Thyroid gland (tissue), 4 donors: ENCODE data around the gene UBE2H.
"Not testable (repeated sequence)": the region's sequence is repeated elsewhere in the genome, so short reads cannot be mapped to it uniquely, and the experiment has no call there.

Source experiments
- CTCF ChIP-seq, 6 experiments: fragments of 200-600 bp in 3 of 6; fragments of 450-650 bp in 3 of 6; sonication (generic) in 3 of 6; IDR thresholded peaks; one replicate each; pipeline ENCODE4 v1.5.1; 2016 to 2019; ENCODE audit warnings: antibody characterized with exemption in 6 of 6, mild to moderate bottlenecking in 2 of 6, inconsistent platforms in 1 of 6, moderate library complexity in 1 of 6
- POLR2A ChIP-seq, 2 donors: fragments of 450-650 bp; IDR thresholded peaks; one replicate each; pipeline ENCODE4 v1.6.1; 2017; ENCODE audit warnings: antibody characterized with exemption in 2 of 2, mild to moderate bottlenecking in 2 of 2, moderate library complexity in 1 of 2

DNA sequence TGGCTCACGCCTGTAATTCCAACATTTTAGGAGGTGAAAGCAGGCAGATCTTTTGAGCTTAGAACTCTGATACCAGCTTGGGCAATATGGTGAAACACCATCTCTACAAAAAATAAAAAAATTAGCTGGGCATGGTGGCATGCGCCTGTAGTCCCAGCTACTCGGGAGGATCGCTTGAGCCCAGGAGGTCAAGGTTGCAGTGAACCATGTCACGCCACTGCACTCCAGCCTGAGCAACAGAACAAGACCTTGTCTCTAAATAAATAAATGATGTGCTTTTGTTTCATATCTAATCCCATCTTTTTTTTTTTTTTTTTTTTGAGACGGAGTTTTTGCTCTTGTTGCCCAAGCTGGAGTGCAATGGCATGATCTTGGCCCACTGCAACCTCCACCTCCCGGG, 58.6 kb downstream of the UBE2H start:
- TF ChIP-seq CTCF, POLR2A (IDR thresholded peaks at IDR 0.05): not testable (repeated sequence)
